Hematopoietic multipotent progenitor cell treated with erythropoietin and hydrocortisone succinate and interleukin-3 and kit ligand, for 17 days (in vitro differentiated cells): ENCODE results near the gene SUGT1.

ENCODE experiments used
- DNase-seq: peaks from one replicate; pipeline ENCODE4 v3.0.0-alpha.2; 2015; ENCODE audit warnings: low spot score

SUGT1 gene

DNA sequence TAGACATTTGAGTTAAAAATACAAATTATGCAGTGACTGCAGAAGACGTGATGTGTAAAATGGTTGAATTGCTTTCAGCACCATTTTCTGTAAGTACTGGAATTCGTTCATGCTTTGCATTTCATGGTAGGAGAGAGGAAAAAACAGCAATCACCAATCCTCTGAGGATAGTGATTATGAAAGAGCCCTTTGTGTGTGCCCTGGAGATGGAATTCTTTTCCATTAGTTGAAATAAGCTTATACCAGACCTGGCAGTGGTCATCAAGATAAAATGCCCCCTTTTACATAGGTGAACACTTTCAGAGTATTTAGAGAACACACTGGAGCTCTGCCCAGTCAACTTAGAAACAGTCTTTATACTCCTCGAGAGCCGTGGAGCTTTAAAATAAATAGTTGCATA lies 85.3 kb downstream of the SUGT1 start:
- DNase-seq, result no peak

DNA sequence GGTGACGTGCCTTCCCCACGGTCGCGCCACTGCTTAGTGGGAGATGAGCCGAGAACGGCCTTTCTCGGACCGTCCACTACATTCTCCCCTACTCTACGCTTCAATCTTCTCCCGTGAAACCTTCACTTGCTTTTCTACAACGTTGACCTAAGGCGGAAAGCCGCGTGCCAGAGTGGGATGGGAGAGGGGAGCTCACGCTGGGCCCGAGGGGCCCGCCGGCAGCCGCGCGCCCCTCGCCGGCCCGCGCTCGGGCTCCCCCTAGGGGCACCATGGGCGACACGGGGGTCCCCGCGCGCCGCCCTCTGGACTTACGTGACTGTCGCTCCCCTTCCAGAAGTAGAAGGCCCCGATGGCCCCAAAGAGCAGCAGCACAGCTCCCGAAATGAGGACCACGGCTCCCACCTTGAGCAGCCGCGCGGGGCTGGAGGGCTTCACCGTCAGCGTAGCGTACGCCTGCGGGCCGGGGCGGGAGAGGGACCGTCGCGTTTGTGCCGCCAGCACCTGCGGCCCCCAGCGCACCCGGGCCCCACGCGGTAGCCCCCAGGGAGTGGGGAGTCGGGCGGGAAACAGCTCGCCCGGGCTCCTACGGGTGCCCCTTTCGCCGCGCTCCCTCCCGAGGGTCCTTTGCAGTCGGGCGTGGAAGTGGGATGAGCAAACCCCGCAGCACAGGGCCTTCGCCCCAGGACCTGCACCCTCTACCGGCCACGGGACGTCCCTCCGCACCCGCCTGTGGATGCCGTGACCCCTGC lies 86.3 kb downstream of the SUGT1 start:
- no peak for DNase-seq

DNA sequence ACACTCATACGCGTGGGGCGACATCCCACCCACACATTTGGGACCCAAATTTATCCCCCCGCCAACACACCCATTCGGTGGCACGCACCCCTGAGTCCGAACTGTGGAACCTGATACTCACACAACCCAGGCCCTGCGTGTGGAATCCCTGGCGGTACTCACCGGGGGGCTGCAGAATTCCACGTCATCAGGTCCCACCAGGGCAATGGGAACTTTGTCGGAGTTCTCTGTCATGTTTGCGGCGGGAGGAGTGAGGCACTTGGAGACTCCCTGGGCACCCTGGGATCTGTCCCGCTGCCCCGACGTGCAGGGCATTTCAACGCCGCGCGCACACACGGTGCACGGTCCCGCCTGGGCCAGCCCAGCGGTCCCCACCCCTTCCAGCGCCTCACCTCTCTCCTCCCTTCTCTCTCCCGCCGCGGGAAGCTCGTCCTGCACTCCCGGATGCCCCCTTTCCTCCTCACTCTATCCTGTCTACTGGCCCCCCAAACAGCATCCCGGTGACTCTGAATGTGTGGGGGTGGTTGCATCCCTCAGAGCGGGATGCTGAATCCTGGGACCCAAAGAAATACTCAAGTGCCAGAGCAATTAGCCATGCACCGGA lies 86.9 kb downstream of the SUGT1 start, which contains the start of gene CNMD:
CNMD (minus strand) TSS at position 353 of the 604 bp plus-strand sequence; CDS start at position 234, 119 bp downstream.
- no peak for DNase-seq

DNA sequence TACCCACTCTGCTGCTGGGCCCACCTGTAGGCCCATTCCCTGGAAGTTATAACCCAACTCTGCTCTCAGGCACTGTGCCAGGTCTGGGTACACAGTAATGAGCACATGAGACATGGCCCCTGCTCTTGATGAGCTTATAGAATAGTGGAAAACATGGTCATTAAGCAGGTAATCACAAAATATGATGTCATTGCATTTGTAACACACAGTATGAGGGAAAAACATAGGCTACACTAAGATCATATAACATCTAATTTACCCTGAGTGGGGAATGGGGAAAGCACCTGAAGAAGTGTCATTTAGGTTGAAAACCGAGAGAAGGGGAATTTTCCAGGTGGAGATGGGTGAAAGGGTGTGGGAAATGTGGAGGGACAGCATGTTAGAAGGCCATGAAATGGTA lies 90.9 kb downstream of the SUGT1 start:
- no peak for DNase-seq

DNA sequence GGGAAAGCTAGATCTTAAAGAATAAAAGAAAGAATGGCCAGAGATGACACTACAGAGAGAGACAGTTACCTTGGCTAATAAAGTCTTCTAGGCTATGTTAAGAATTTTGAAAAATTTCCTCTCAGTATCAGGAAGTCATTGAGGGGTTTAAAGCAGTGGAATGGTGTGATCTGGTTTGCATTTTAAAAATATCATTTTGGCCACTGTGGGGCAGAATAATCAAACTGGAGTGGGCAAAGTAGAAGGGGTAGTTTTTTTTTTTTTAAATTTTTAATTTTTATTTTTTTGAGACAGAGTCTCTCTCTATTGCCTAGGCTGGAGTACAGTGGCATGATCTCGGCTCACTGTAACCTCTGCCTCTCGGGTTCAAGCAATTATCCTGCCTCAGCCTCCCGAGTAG lies 91.4 kb downstream of the SUGT1 start:
- no peak for DNase-seq

DNA sequence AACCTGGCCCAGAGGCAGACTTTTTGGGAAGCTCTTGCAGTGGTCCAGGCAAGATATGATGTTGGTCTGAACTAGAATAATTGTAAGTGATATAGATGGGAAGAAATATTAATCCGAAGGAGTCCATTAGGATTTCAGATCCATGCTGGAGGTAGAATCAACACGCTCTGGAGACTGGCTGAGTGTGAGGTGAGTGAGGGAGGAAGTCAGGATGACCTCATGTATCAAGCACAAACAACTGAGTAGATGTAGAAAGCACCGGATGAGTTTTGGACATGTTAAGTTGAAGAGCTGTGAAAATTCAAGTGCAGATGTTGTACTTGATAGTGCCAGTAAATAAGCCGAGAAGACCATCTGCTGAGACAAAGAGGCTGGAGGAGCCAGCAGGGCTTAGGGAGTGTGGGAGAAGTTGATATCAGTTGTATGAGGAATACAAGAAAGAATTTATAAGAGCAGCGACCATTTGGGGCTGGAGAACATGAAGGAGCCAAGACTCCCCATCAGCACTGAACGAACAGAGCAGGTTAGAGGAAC lies 92.3 kb downstream of the SUGT1 start:
- DNase-seq, result no peak

DNA sequence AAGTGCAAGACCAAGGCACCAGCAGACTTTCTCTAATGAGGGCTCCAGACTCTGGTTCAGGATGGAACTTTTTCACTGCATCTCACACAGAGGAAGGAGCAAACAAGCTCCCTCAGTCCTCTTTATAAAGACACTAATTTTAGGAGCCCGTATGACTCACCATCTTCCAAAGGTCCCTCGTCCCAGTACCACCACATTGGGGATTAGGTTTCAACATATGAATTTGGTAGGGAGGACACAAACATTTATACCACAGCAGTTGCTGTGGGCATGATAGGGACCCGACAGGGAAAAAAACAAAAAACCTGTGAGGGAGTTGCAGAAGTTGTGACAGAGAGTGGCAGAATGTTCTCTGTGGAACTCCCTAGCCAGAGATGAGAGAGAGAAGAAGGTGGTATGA lies 93.5 kb downstream of the SUGT1 start:
- no peak for DNase-seq

DNA sequence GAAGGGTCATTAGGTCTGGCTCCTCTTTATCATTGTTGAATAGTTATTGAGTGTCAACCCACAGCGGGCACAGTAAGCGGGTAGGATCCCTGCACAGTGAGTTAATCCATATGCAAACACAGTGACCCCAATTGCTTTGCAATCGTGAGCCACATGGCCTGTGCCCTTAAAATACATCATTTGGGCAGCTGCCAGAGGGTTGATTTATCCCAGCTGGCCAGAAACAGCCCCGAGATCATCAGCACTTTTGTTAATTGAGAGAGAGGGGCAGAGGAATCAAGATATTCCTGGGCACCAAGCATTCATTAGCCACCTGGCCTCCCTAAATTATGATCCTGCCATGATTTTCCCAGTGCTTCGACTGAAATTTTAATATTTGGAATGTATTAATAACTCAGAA lies 96.8 kb downstream of the SUGT1 start:
- DNase-seq, result no peak
